GM19452 (cell line): ENCODE results near the gene APOB.

Experiments
- ATAC-seq: cut with Tn5 transposase; IDR thresholded peaks from one replicate; pipeline ENCODE4 v1.9.1; 2021; ENCODE audit not compliant: unreplicated experiment

APOB gene

DNA sequence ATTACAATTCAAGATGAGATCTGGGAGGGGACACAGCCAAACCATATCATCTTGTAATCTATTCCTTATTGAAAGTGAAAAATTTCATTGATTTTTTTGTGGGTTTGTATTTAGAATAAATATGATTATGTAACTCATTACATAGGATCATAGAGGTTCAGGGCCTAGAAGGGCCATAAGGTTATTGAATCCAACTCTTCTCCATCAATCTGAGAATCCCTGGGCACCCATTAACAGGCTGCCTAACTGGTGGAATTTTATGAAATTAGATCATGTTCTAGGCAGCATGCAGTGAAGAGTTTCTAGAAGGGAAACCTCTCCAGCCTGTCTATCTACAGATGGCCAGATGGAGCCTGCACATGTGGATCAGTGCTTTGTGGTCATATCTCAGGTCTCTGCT lies 6.3 kb upstream of the APOB start:
- no peak for ATAC-seq

DNA sequence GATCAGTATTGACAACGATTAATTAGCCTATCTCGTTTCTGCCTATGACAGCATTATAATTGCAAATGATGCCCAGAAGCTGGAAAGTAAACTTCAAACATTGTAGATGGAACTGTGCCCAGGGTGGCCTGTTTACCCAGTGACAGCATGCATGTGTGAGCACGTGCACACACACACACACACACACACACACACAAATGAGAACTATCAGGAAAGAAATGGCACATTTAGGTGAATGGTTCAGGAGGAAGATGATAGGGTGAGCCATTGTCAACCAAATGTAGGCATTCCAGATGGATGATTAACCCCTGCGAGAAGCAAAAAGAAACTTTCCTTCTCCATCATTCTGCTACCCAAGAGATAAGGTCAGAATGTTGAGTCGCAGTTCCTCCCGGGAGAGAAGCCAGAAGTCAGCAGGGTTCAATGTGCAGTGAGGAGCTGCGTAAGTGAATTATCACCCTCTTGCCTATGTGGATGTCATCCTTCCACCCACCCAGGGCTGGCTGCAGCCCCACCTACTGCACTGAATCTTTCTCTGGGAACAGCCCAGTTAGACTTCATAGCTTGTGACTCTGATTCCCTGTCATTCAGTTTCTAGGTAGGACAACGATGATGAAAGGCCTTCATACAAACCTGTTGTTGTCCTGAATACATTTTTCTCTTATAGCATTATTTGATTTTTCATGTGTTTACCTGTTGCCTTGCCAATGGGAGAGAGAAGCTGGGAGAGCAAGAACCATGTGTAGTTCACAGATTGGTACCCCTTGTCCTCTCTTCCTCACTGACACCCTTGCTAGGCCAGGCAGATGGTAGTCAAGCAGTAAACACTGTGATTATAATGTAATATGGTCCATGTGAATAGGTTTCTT lies 3.5 kb upstream of the APOB start:
- ATAC-seq = no peak

DNA sequence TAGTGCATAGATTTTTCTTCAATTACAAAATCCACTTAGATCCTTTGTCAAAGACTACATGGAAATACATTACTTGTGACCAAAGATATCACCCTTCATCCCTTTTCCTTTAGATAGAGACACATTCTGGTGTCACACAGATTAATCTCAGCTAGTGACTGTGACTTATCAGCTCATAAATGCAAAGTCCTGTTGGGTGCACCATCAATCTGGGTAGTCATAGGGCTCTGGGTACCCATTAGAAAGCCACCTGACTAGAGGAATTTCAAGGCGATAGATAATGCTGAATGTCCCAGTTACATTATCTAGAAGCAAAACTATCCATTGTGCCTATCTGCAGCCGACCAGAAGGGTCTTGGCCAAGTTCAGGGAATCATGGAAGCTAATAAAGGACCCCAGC lies 2.6 kb upstream of the APOB start:
- ATAC-seq = no peak

DNA sequence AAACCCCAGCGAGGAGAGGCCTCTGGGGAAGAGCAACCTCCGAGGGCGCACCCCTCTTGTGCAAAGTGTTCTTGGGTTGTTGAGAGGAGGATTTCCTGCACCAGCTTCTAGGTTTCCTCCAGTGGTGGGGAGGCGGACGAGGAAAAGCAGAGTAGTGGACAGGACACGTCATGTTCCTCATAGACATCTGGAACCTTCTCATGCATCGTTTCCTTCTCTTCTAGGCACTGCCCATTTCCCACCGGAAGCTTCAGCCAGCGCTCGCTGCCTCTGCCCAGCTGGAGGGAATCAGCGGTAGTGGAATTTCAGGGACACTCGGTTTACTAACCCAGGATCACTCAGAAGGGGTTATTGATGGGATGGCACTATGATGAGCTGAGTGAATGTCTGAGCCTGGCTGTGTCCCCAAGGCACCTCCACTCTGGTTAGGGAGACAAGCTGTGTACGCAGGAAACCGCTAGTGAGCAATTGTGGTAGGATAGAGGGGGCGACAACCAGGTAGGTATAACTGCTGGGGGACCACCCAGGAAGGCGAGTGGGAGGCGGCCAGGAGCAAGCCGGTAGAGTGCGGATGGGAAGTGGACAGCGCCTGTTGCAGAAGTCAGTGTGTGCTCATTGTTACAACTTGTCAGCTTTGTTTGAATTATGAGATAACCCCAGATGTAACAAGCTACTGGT lies 960 bp upstream of the APOB start:
- no peak for ATAC-seq

DNA sequence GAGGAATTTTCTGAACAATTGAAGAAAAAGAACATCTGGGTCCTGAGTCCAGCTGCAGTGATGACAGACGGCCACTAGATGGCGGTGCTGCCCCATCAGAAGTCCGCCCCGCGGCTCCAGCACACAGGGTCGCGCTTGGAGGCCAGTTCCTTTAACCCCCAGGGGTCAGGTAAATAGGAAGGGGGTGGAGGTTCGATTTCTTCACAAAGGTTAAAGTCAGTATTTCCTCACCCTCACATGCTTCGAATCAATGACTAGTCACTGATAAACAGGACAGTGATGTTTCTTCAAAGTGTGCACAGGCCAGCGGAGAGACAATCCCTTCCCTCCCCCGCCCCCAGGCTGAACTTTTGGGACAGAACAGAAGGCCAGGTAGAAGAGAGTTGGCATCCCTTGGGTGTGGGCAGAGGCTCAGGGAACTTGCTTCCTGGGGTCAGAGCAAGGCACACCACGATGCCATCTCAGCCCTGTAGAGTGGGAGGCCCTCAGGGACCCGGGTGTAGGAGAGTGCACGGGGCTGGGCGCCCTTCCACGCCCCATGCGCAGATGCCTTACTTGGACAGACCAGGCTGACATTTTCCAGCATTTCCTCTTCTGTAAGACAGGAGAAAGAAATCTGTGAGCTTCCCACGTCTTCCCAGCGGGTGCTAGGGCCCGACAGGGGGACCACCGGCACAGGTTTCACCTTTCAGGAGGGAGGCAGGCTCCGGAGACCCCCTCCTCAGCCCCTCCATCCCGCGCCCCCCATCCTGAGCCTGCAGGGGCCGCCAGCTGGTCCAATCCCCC lies 722 bp downstream of the APOB start:
- no peak for ATAC-seq

DNA sequence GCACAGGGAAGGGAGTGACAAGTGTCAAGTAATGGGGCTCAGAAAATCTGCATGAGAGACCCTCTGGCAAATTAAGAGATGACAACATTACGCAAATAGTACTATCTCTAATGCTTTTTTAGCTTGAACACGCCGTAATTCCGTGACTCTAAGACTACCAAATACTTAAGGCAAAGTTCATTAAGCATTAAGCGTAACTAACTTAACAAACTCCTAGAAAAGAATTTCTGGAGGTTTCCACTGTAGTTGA lies 1.2 kb downstream of the APOB start:
- no peak for ATAC-seq

DNA sequence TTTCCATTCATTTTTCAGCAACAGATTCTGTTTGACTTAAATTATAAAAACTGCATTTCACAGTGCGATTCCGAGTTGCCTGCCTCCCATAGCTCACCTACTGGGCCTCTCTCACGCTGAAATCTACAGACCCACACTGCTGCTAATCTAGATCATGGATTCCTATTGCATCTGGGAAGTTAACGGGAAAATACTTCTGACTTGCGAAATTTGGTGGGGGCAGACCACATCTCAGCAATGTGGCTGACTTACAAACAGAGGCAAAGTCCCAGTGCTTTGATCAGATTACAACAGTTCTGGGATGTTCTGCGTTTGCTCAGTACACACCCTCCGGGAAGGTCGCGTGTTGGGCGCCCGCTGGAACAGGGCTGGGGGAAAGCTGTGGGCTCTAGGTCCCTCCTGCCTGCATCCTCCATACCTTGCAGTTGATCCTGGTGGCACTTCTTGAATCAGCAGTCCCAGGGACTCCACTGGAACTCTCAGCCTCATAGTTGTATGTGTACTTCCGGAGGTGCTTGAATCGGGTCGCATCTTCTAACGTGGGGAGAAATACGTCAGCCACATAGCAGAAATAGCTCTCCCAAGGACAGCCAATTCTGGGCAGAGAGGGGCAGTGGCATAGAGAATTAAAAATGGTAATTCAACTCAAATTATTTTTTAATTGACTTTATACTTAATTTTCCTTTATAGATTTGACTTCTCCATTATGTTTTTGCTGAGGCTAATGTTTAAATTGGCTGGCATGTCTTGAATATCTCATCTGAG lies 1.7 kb downstream of the APOB start:
- ATAC-seq = no peak

DNA sequence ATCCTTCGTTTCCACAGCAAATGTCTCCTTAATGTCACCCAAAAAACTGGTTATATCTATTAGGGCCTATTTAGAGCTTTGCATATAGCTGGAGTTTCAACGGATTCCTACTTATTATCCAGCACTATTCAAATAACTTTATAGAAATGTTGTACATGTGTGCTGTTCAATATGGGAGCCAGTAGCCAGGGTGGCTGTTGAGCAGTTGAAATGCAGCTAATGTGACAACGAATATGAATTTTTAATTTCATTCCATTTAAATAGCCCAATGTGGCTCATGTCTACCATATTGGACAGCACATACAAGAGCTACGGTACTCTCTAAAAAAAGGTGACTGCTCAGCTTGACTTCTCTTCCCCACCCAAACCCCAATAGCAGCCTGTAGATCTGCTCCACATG lies 2.4 kb downstream of the APOB start:
- no peak for ATAC-seq

DNA sequence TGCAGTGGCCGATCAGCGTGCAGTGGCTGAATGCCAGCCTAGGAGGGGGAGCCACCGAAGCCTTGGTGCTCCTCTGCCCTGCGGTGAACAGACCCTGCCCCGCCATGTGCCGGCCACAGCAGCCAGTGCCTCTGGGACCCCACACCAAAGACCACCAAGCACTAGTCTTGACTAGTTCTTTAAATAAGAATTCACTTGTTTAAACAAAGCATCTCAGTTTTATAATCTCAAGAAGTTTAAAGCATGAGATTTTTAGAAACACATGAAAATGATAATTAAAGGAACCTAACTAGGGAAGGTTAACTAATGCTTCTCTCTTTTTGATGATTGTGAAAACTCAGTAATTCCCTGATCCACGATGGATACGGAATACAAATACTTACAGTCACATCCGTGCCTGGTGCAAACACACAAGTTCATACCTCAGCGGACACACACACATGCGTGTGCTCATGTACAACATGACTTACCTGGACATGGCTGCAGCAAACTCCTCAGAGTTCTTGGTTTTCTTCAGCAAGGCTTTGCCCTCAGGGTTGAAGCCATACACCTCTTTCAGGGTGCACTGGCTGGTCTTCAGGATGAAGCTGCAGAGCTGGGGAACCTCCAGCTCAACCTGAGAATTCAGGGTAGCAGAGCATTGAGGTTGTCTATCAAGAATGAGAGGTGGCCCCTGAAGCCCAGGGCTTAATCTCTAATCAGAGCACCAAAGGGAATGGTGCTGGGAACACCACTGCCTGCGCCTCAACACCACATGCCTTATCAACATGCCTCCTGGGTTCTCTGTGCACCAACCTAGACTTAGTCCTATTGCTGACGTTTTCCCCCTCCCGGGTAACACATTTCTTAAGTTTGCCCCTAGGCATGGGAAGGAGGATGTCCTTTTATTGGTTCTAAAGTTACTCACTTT lies 3.1 kb downstream of the APOB start:
- no peak for ATAC-seq

DNA sequence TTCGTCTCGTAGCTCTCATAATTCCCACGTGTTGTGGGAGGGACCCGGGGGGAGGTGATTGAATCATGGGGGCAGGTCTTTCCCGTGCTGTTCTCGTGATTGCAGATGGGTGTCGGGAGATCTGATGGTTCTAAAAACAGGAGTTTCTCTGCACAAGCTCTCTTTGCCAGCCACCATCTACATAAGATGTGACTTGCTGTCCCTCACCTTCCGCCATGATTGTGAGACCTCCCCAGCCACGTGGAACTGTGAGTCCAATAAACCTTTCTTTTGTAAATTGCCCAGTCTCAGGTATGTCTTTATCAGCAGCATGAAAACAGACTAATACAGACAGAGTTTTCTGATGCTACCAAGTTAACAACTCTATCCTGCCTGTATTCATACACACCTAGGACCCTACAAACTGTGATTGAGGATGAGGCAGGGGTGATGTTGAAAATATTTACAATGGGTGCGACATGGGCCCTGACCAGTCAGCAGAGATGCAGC lies 3.9 kb downstream of the APOB start:
- no peak for ATAC-seq

DNA sequence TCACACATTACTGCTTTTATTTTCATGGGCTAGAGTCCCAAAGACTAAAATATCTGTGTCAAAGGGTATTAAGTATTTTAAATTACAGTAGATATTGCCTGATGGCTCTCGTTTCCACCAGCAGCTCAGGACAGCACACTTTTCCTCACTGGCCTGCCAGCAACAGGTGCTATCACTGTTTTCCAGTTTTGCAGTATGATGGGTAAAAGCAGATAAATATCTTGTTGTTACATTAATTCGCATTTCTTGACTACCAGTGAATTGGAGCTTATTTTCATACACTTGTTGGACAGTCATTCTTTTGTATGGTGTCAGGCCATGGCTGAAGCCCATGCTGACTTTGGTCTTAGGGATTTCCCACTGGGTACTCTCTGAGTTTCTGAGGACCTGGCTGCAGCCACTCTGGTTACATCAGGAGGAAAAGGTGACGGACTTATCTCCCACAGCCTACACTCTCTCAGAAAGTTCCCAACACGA lies 4.8 kb downstream of the APOB start:
- no peak for ATAC-seq

DNA sequence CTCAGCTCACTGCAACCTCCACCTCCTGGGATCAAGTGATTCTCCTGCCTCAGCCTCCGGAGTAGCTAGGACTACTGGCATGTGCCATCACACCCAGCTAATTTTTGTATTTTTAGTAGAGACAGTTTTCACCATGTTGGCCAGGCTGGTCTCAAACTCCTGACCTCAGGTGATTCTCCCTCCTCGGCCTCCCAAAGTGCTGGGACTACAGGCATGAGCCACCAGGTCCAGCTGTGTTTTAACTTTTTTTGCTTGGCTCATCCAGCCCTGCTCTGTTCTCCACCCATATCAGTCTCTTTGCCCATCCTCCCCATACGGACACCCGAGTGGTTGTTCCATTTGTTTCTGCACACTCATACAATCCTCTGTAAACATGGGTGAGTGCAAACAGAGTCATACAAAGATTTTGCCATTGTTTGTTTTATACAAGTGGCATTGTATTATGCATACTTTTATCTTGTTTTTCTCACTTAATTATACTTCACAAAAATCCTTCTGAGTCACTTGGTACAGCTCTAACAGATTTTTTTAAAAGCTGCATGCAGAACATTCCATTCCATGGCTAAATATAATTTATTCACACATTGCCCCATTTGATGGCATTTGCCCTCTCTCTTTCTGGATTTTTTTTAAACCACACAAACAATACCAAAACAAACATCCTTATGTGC lies 5.3 kb downstream of the APOB start:
- no peak for ATAC-seq

DNA sequence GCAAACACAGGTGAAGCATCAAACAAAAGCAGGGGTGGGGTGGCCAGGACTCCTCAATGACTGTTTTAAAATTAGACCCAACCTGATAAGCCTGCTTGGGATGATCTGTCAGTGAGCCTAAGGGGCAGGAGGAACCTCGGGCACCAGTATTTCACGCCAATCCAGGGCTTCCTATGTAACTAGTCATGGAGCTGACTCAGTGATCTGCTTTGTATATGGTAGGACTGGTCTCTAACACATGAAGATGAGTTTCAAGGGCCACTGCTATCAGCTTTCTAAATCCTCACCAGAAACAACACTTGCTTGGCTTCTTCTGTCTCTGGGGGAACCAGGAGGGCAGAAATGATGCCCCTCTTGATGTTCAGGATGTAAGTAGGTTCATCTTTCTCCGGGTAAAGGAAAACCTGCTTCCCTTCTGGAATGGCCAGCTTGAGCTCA lies 6.2 kb downstream of the APOB start:
- ATAC-seq = no peak

DNA sequence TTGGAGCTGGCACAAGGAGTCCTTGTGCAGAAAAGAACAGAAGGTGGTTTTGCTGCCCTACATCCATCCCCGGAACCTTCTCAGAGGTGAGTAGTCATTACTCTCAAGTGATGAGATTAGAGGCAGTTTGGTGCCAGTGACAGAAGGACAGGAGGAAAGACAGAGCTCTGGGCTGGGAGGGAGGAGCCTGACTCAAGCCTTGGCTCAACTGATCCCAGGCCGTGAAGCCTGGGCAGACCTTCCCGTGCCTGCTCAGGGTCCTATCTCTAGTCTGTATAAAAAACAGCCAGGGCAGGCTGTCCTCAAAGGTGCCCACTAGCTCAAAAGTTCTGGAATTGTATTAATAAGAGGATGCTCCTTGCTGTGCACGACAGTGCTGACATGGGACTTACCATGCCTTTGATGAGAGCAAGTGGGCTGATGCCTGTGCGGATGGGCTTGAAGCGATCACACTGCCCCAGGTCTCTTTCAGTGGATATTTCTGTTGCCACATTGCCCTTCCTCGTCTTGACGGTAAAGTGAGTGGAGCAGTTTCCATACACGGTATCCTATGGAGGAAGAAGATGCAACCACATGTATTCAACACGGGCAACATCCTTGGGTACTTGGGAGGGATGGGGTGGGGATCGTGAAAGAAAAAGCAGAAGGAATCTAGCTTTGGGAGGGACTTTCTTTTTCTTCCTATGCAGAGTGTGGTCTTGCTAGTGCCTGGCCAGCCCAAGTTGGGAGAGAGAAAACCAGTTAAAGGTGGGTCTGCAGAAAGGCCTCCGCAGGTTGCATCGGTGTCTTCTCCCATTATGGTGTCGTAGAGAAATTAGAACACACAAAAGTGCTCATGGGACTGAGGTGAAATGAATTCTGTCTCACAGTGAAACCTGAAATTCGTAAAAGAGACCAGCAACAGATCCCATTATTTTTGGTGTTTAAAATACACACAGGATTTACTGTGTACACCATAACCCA lies 6.9 kb downstream of the APOB start:
- ATAC-seq = no peak

DNA sequence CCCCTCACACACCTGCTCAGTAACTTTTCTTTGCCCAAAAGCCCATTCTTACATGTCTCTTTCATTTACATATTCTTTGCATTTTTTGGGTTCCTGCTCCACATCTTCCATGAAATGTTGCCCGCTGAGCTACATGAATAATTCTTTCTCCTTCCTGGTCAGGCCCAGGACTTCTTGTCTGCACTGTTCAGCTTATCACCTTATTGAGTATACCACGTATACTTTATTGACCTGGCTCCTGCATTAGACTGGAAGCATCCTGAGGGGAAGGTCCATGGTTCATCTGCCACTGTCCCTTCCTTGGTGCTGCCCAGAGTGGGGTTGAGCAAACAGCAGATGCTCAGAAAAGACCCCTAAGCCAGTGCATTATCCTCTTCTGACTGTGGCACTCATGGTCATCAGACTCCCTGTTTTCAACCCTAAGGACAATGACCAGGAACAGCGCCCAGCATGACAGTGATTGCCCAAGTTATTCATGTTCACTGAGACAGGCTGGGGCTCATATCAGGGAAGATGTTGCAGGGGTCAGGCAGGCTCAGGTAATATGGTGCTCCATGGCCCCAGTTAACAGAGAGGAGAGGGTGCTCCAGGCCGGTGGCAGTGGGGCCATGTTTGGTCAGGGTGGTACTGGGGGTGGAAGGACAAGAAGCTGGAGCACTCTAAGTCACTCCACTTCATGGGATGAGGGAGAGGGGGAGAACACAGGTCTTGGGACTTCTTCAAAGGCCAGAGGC lies 7.7 kb downstream of the APOB start:
- no peak for ATAC-seq

DNA sequence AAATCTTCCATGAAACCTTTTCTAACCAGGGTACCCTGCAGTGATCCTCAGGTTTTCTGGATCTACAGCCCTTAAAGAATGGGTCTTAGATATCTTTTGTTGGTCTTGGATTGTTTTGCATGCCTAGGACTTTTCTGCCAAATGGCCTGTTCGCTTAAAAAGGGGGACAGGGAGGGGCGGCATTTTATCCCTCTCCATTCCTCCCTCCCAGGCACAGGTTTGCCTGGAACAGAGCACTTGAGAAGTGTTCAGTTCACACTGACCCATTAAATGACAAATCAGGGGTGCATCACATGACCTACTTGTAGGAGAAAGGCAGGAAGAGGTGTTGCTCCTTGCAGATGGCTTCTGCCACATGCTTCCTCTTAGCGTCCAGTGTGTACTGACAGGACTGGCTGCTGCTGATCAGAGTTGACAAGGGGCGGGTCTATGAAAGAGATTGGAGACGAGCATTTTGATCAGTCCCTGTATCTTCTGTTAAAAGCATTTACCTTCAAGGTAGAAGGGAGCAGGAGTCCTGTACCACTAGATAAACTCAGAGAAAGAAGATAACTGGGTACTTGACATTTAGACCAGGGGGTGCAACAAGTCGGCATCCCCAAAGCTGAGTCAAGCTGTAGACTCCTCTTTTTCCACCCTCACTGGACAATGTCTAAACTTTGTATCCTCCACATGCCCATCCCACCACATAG lies 8.4 kb downstream of the APOB start:
- no peak for ATAC-seq

DNA sequence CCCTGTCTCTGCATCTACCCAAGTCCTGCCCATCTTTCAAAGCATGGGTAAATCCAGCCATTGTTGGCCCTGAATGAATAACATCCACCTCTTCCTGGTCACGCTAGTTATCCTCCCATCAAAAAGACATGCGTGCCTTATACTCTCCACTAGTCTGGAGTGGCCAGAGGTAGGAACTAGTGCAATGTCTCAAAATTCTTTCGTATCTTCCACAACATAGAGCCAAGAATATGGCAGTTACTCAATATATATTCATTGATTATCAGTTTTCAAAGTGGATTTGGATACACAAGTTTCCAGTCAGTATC lies 8.9 kb downstream of the APOB start:
- no peak for ATAC-seq
